Measurements from ENCODE around the gene EBLN2. TPM values are rescaled to one million over a fixed set of nuclear protein-coding genes. Genes with fewer than 3 reads are reported as not detected.
A peak's percentile ranks its signal among the peaks of the same experiment; 100 is the strongest.

The EBLN2 gene
- total and polyA plus RNA-seq, 2 experiments from 2014 or later: 4.7 to 9.9 TPM

DNA sequence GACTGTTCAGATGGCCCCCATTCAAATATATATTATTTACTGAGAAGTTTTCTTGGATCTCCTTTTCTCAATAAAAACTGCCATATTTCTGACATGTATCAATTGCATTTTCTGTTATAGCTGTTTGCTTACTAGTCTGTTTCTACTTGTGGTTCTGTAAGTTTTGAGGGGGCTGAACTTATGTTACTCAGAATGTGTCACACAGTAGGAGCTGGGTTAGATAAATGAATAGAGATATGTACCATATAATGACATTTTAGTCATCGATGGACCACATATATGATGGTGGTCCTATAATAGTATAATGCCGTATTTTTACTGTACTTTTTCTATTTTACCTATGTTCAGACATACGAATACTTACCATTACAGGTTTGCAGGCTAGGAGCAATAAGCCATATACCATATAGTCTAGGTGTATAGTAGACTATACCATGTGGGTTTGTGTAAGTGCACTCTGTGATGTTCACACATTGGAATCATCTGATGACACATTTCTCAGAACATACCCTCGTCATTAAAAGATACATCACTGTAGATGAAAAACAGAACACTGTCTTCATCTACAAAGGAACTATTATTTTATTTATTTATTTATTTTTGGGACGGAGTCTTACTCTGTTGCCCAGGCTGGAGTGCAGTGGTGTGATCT, 42.5 kb upstream of the EBLN2 start (continued):
- no peak for TF ChIP-seq ZNF462 (CRISPR knock-in tag; IDR thresholded peaks at IDR 0.05)
- no peak for TF ChIP-seq REST (IDR thresholded peaks at IDR 0.05; ENCODE audit: unreplicated experiment)

GRCh38 chr3:73021301-73021835, 40.1 kb upstream of the EBLN2 start:
- Mint-ChIP-seq H3K27ac (no peak overlapping the region), H3K9me3 (no peaks in the 10 kb centered on the region), H3K4me1 (peaks cover 52% of the 10 kb centered on the region), H3K4me3 (no peak overlapping the region), H3K36me3 (ENCODE audit: low read depth) (peaks cover 3% of the 10 kb centered on the region; the same call in 2 of the 3 replicates), H3K27me3 (ENCODE audit: insufficient read depth, low read depth, poor library complexity) (no peaks in the 10 kb centered on the region)
- Histone ChIP-seq H3K4me2 (no peak overlapping the region), H3K27me3 (ENCODE audit: insufficient read depth) (no peaks in the 10 kb centered on the region), H3K79me2 (replicated peaks; ENCODE audit: insufficient read depth) (no peaks in the 10 kb centered on the region; the same call in 1 of the 2 replicates), H2AFZ (no peak overlapping the region), H3F3A (replicated peaks; ENCODE audit: low read depth) (no peaks in the 10 kb centered on the region), H3K27ac (ENCODE audit: low read depth) (peak overlapping the region; percentile 2; the same call in 1 of the 2 replicates), H4K20me1 (replicated peaks; ENCODE audit: insufficient read depth) (peaks cover 62% of the 10 kb centered on the region), H3K9me2 (ENCODE audit: insufficient read depth) (no peaks in the 10 kb centered on the region), H3K4me1 (ENCODE audit: insufficient read depth) (peaks cover 49% of the 10 kb centered on the region), H3K4me3 (no peak overlapping the region), H3K36me3 (ENCODE audit: insufficient read depth) (no peaks in the 10 kb centered on the region)
- no peak for DNase-seq (ENCODE audit: low spot score)
- ATAC-seq: no peak
- TF ChIP-seq STAT1 (IDR thresholded peaks at IDR 0.05; ENCODE audit: unreplicated experiment): no peak
- no peak for TF ChIP-seq ZNF462 (CRISPR knock-in tag; IDR thresholded peaks at IDR 0.05)

All from GM23338 (cell line).